SKM-1 (cell line): Measurements from ENCODE around the gene GPS1.

Experiments
- DNase-seq: peaks from one replicate; lab custom pipeline; 2025; ENCODE audit not compliant: unreplicated experiment; lab: John Stamatoyannopoulos, UW

The GPS1 gene

GRCh38 chr17:82100502-82101298 is 49.0 kb downstream of the GPS1 start:
- no peak for DNase-seq

GRCh38 chr17:82101301-82101715 is 49.6 kb downstream of the GPS1 start:
- no peak for DNase-seq

- DNase-seq = no peak
These were observed 50.3 kb downstream of the GPS1 start for GRCh38 chr17:82101767-82102679.

GRCh38 chr17:82103553-82104451 is 52.1 kb downstream of the GPS1 start:
- DNase-seq = no peak

GRCh38 chr17:82104797-82105416 is 53.2 kb downstream of the GPS1 start:
- no peak for DNase-seq

- no peak for DNase-seq
These were observed 53.8 kb downstream of the GPS1 start for GRCh38 chr17:82105417-82105881.

- DNase-seq = peak; percentile 85
These were observed 54.4 kb downstream of the GPS1 start for GRCh38 chr17:82105882-82106687.

DNA sequence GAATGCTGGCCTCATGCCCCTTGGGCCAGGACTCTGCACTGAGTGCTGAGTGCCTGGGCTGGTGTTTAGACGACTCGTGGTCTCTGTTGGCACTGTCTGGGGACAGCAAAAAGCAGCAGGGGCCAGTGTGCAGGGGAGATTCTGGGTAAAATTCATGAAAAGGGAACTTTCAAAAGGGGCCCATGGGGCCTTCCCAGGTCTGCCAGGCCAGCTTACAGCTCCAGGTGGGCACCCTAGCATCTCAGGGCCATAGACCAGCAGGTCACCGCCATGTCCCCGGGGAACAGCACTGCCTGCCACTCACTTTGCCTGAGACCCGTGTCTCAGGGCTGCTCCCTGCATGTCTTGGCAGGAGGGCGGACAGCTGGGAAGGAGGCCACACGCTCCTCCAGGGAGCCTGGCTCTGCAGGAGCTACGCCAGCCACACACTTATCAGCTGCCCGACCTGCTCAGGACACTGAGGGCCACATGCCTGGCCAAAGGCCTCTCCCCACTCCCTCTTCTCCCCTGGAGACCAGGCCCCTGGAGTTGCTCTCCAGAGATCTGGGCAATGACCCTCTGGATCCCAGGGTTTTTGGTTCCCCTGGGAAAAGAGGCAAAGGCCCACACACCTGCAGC is 55.1 kb downstream of the GPS1 start:
- no peak for DNase-seq
